ENCODE data around the gene DENND1A. TPM values are rescaled to one million over a fixed set of nuclear protein-coding genes. Genes with fewer than 3 reads are reported as not detected.

Gene DENND1A
- total and polyA plus RNA-seq, 4 experiments from 2014 or later, result 1.4 to 14.2 (median 9.9) TPM

- H3K27ac ChIP-seq (ENCODE audit: low read depth, low read length), result no peak overlapping the region
- Mint-ChIP-seq H3K9me3 (peaks cover 0 to 35% (median 22%) of the 10 kb centered on the region in 8 donors), H3K4me3 (no peak overlapping the region), H3K27me3 (no peaks in the 10 kb centered on the region), H3K36me3 (peaks cover 22 to 70% of the 10 kb centered on the region in 2 donors), H3K27ac (no peak overlapping the region), H3K4me1 (no peaks in the 10 kb centered on the region)
- no peaks in the 10 kb centered on the region for H3K27me3 ChIP-seq (ENCODE audit: insufficient read depth, low read length)
- no peaks in the 10 kb centered on the region for H3K4me1 ChIP-seq (ENCODE audit: insufficient read depth, low read length)
- no peak overlapping the region for H3K4me3 ChIP-seq (ENCODE audit: low read length in 2 of 2)
- no peaks in the 10 kb centered on the region for H3K36me3 ChIP-seq (ENCODE audit: insufficient read depth, low read length)
- DNase-seq, result no peak
- no peaks in the 10 kb centered on the region for H3K9me3 ChIP-seq (ENCODE audit: control insufficient read depth in 1 of 2, low read length in 2 of 2)
- intact Hi-C loops (cut with micrococcal nuclease), result no loop called here
- POLR2A ChIA-PET (ENCODE audit: partially characterized antibody), result no interaction called here
- CTCF ChIA-PET (ENCODE audit: partially characterized antibody), result no interaction called here
Measured at GRCh38 chr9:123589361-123590239, 340.3 kb downstream of the DENND1A start.

GRCh38 chr9:123586275-123586674, 343.7 kb downstream of the DENND1A start:
- H3K9me3 Mint-ChIP-seq, result peaks cover 0 to 35% (median 22%) of the 10 kb centered on the region in 8 donors
- no peaks in the 10 kb centered on the region for H3K9me3 ChIP-seq (ENCODE audit: control insufficient read depth in 1 of 2, low read length in 2 of 2)
- no peak overlapping the region for H3K4me3 Mint-ChIP-seq
- intact Hi-C loops (cut with micrococcal nuclease), result no loop called here
- H3K36me3 Mint-ChIP-seq, result peaks cover 38 to 74% of the 10 kb centered on the region in 2 donors
- ChIA-PET POLR2A (ENCODE audit: partially characterized antibody) (interaction anchor here (0.6 kb wide), 1 partner anchor 283 kb away, joined by 3 read pairs; no protein-coding TSS in a partner anchor), CTCF (ENCODE audit: partially characterized antibody) (no interaction called here)
- H3K27ac ChIP-seq (ENCODE audit: low read depth, low read length), result no peak overlapping the region
- no peak overlapping the region for H3K4me3 ChIP-seq (ENCODE audit: low read length in 2 of 2)
- H3K4me1 ChIP-seq (ENCODE audit: insufficient read depth, low read length), result no peaks in the 10 kb centered on the region
- no peaks in the 10 kb centered on the region for H3K27me3 Mint-ChIP-seq
- H3K27ac Mint-ChIP-seq, result no peak overlapping the region
- H3K4me1 Mint-ChIP-seq, result no peaks in the 10 kb centered on the region
- no peak for DNase-seq
- H3K27me3 ChIP-seq (ENCODE audit: insufficient read depth, low read length), result no peaks in the 10 kb centered on the region
- H3K36me3 ChIP-seq (ENCODE audit: insufficient read depth, low read length), result no peaks in the 10 kb centered on the region

GRCh38 chr9:123584202-123585176, 345.4 kb downstream of the DENND1A start:
- no peak overlapping the region for H3K4me3 ChIP-seq (ENCODE audit: low read length in 2 of 2)
- no peak for DNase-seq
- no peaks in the 10 kb centered on the region for H3K9me3 ChIP-seq (ENCODE audit: control insufficient read depth in 1 of 2, low read length in 2 of 2)
- ChIA-PET CTCF (ENCODE audit: partially characterized antibody) (no interaction called here), POLR2A (ENCODE audit: partially characterized antibody) (no interaction called here)
- Mint-ChIP-seq H3K4me1 (no peaks in the 10 kb centered on the region), H3K27ac (no peak overlapping the region), H3K9me3 (peaks cover 0 to 39% (median 20%) of the 10 kb centered on the region in 8 donors), H3K36me3 (peaks cover 51 to 76% of the 10 kb centered on the region in 2 donors), H3K27me3 (no peaks in the 10 kb centered on the region), H3K4me3 (no peak overlapping the region)
- intact Hi-C loops (cut with micrococcal nuclease), result no loop called here
- no peak overlapping the region for H3K27ac ChIP-seq (ENCODE audit: low read depth, low read length)
- no peaks in the 10 kb centered on the region for H3K27me3 ChIP-seq (ENCODE audit: insufficient read depth, low read length)
- no peaks in the 10 kb centered on the region for H3K36me3 ChIP-seq (ENCODE audit: insufficient read depth, low read length)
- H3K4me1 ChIP-seq (ENCODE audit: insufficient read depth, low read length), result no peaks in the 10 kb centered on the region

GRCh38 chr9:123583646-123584045, 346.3 kb downstream of the DENND1A start:
- H3K4me3 Mint-ChIP-seq, result no peak overlapping the region
- no peak for DNase-seq
- ChIA-PET POLR2A (ENCODE audit: partially characterized antibody) (no interaction called here), CTCF (ENCODE audit: partially characterized antibody) (no interaction called here)
- intact Hi-C loops (cut with micrococcal nuclease), result no loop called here
- H3K27ac ChIP-seq (ENCODE audit: low read depth, low read length), result no peak overlapping the region
- no peaks in the 10 kb centered on the region for H3K27me3 ChIP-seq (ENCODE audit: insufficient read depth, low read length)
- no peaks in the 10 kb centered on the region for H3K27me3 Mint-ChIP-seq
- H3K9me3 Mint-ChIP-seq, result peaks cover 0 to 40% (median 19%) of the 10 kb centered on the region in 8 donors
- peaks cover 53 to 76% of the 10 kb centered on the region in 2 donors for H3K36me3 Mint-ChIP-seq
- H3K4me3 ChIP-seq (ENCODE audit: low read length in 2 of 2), result no peak overlapping the region
- no peak overlapping the region for H3K27ac Mint-ChIP-seq
- H3K4me1 ChIP-seq (ENCODE audit: insufficient read depth, low read length), result no peaks in the 10 kb centered on the region
- H3K9me3 ChIP-seq (ENCODE audit: control insufficient read depth in 1 of 2, low read length in 2 of 2), result no peaks in the 10 kb centered on the region
- no peaks in the 10 kb centered on the region for H3K4me1 Mint-ChIP-seq
- H3K36me3 ChIP-seq (ENCODE audit: insufficient read depth, low read length), result no peaks in the 10 kb centered on the region

GRCh38 chr9:123571240-123571639, 358.7 kb downstream of the DENND1A start:
- Histone ChIP-seq H3K36me3 (ENCODE audit: insufficient read depth, low read length) (no peaks in the 10 kb centered on the region), H3K27me3 (ENCODE audit: insufficient read depth, low read length) (no peaks in the 10 kb centered on the region), H3K4me1 (ENCODE audit: insufficient read depth, low read length) (no peaks in the 10 kb centered on the region), H3K9me3 (ENCODE audit: control insufficient read depth in 1 of 2, low read length in 2 of 2) (no peaks in the 10 kb centered on the region), H3K27ac (ENCODE audit: low read depth, low read length) (no peak overlapping the region), H3K4me3 (ENCODE audit: low read length in 2 of 2) (no peak overlapping the region)
- intact Hi-C loops (cut with micrococcal nuclease), result no loop called here
- ChIA-PET POLR2A (ENCODE audit: partially characterized antibody) (no interaction called here), CTCF (ENCODE audit: partially characterized antibody) (no interaction called here)
- no peaks in the 10 kb centered on the region for H3K4me1 Mint-ChIP-seq
- H3K4me3 Mint-ChIP-seq, result no peak overlapping the region
- no peak for DNase-seq
- no peaks in the 10 kb centered on the region for H3K27me3 Mint-ChIP-seq
- no peak overlapping the region for H3K27ac Mint-ChIP-seq
- H3K9me3 Mint-ChIP-seq, result peaks cover 0 to 7% (median 0%) of the 10 kb centered on the region in 8 donors
- peaks cover 10 to 48% of the 10 kb centered on the region in 2 donors for H3K36me3 Mint-ChIP-seq

- Mint-ChIP-seq H3K27ac (peak overlapping the region in 1 of 7 donors; percentile 37), H3K9me3 (peaks cover 0 to 1% (median 0%) of the 10 kb centered on the region in 8 donors), H3K36me3 (peaks cover 2 to 41% of the 10 kb centered on the region in 2 donors), H3K4me1 (peaks cover 0 to 6% (median under 1%) of the 10 kb centered on the region in 4 donors), H3K4me3 (no peak overlapping the region), H3K27me3 (no peaks in the 10 kb centered on the region)
- H3K27ac ChIP-seq (ENCODE audit: low read depth, low read length), result no peak overlapping the region
- no peaks in the 10 kb centered on the region for H3K27me3 ChIP-seq (ENCODE audit: insufficient read depth, low read length)
- DNase-seq, result no peak
- ChIA-PET POLR2A (ENCODE audit: partially characterized antibody) (no interaction called here), CTCF (ENCODE audit: partially characterized antibody) (no interaction called here)
- H3K4me3 ChIP-seq (ENCODE audit: low read length in 2 of 2), result no peak overlapping the region
- no peaks in the 10 kb centered on the region for H3K4me1 ChIP-seq (ENCODE audit: insufficient read depth, low read length)
- no peaks in the 10 kb centered on the region for H3K9me3 ChIP-seq (ENCODE audit: control insufficient read depth in 1 of 2, low read length in 2 of 2)
- H3K36me3 ChIP-seq (ENCODE audit: insufficient read depth, low read length), result no peaks in the 10 kb centered on the region
- intact Hi-C loops (cut with micrococcal nuclease), result no loop called here
Measured at GRCh38 chr9:123568691-123569688, 360.9 kb downstream of the DENND1A start.
